ENCODE results near the gene BCS1L. TPM values are rescaled to one million over a fixed set of nuclear protein-coding genes. Genes with fewer than 3 reads are reported as not detected.

The BCS1L gene
- total and polyA plus RNA-seq, 5 experiments from 2014 or later = 15.4 to 57.2 (median 21.0) TPM

DNA sequence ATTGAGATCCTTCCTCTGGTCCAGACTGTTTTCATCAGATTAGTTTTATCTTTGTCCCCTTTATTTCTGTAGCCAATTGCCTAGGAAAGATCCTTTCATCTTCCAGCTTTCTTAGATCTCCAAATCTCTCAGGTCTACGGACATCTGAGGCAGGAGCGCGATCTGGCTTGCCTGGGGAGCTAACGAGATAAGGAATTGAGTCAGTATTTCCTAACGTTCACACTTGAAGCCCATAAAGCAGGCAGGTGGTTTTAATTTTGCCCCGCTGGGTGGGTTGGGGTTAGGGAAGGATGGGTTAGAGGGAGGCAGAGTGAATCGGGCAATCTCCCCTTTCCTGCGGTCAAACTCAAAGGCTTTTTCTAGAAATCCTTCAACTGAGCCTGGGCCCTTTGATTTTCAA lies 50.4 kb downstream of the BCS1L start:
- peak overlapping the region in 1 of 10 donors; percentile 41 for H3K27ac Mint-ChIP-seq

DNA sequence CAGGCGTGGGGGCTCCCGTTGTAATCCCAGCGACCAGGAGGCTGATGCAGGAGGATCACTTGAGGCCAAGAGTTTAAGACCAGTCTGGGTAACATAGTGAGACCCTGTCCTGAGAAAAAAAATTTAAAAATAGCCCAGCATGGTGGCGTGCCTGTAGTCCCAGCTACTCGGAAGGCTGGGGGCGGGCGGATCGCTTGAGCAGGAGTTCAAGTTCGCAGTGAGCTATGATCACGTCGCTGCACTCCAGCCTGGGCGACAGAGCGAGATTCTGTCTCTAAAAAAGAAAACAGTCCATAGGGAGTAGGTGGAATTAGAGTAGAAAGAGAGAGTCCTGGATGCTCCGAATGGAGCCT lies 50.8 kb downstream of the BCS1L start:
- no peak for DNase-seq
- H3K4me1 Mint-ChIP-seq = peaks cover 10 to 23% (median 22%) of the 10 kb centered on the region in 4 donors
- no peaks in the 10 kb centered on the region for H3K9me3 Mint-ChIP-seq
- POLR2A ChIA-PET = interaction anchor here (0.7 to 2.3 kb wide), 11 partner anchors 12 to 676 kb away, joined by 3 to 7 read pairs (median 3); partner anchors contain the start of genes CNPPD1, CTDSP1, RNF25 and STK36
- no peak for ATAC-seq
- H3K36me3 Mint-ChIP-seq = no peaks in the 10 kb centered on the region
- peaks cover 0 to 7% (median 1%) of the 10 kb centered on the region in 5 donors for H3K27me3 Mint-ChIP-seq
- peak overlapping the region in 7 of 10 donors; percentile 47 to 94 (median 87) for H3K27ac Mint-ChIP-seq
- H3K4me3 Mint-ChIP-seq = peak overlapping the region; percentile 93 to 99 (median 96)

More for the DNA sequence above, 50.4 kb downstream of the BCS1L start:
- Mint-ChIP-seq H3K27me3 (peaks cover 0 to 7% (median 1%) of the 10 kb centered on the region in 5 donors), H3K4me1 (peaks cover 8 to 22% (median 20%) of the 10 kb centered on the region in 4 donors), H3K36me3 (no peaks in the 10 kb centered on the region), H3K4me3 (peak overlapping the region; percentile 7 to 99 (median 96)), H3K9me3 (no peaks in the 10 kb centered on the region)
- POLR2A ChIA-PET = interaction anchor here (0.7 to 2.3 kb wide), 9 partner anchors 35 to 677 kb away, joined by 3 to 7 read pairs (median 3); partner anchors contain the start of genes CNPPD1, CTDSP1, RNF25 and STK36
- ATAC-seq = no peak
- no peak for DNase-seq

DNA sequence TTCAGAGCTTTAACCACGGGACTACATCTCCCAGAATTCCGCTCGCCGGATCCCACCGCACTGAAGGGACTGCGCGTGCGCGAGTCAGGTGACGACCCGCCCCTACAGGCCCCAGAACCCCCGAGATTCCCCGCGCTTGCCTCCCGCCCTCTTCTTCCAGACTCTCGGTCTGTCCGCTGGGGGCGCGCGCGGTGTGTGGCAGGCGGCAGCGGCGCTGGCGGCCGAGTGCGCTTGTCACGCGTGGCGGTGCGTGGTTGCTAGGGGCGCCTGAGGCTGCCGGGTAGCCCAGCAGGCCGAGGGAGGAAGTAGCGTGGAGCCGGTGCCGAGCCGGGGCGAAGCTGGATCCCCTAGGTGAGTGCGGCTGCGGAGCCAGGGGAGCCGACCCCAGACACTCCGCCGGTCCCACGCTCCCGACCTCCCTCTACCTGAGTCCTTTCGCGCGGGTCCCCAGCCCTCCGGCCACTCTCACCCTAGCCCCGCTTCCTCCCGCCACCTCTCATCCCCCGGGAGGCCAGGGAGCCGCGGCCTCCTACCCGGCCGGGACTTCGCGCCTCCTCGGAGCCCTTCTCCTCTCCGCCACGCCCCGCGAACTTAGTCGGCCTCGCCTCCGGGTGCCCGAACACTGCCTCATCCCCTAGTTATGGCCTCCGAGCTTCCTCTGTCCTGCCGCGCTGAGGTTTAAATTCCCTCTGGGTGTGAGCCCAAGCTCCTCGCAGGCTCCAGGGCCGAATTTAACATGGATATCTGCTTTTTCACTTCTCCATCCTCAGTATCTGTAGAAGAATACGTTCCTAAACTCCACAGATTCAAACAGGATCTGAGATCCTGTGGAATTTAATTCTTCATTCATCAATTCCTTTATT lies 51.4 kb downstream of the BCS1L start, which contains the start of gene TTLL4:
Gene TTLL4 (plus strand): TSS at position 149 of the 863 bp plus-strand sequence. CDS start 26,842 bp downstream, outside the sequence.
- Mint-ChIP-seq H3K27ac (peak within 1 kb of the TSS; percentile 65 to 96 (median 92)), H3K36me3 (peaks cover 0 to 3% (median 3%) of the 10 kb centered on the region in 3 donors), H3K4me3 (peak within 1 kb of the TSS; percentile 93 to 99 (median 96)), H3K9me3 (no peaks in the 10 kb centered on the region), H3K27me3 (peaks cover 0 to 7% (median under 1%) of the 10 kb centered on the region in 5 donors), H3K4me1 (peaks cover 10 to 23% (median 23%) of the 10 kb centered on the region in 4 donors)
- DNase-seq (peak; percentile 95 to 100 (median 99)), ATAC-seq (peak; percentile 95 to 97)
- POLR2A ChIA-PET = interaction anchor here (0.7 to 2.3 kb wide), 13 partner anchors 12 to 676 kb away, joined by 3 to 7 read pairs (median 3); partner anchors contain the start of genes BCS1L, CNPPD1, CTDSP1 and RNF25

DNA sequence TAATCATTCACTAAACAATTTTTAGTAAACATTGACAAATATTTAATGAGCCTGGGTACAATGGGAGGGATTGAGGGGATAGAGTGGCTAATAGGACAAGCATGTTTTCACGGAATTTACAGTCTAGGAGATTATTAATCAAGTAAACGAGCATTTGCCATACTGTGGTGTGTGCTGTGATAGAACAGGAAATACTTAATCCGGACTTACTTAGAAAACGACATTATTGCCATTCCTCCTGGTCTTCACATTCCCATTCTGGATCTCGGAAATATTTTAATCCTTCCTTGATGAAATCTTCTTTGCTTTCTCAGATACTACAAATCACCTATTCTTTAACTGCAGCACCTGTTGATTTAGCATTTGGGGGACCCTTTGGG lies 52.1 kb downstream of the BCS1L start:
- H3K4me3 Mint-ChIP-seq = peak overlapping the region; percentile 93 to 99 (median 96)
- H3K9me3 Mint-ChIP-seq = no peaks in the 10 kb centered on the region
- POLR2A ChIA-PET = interaction anchor here (0.8 to 2.3 kb wide), 6 partner anchors 37 to 465 kb away, joined by 3 to 6 read pairs (median 4); partner anchors contain the start of genes BCS1L, CNPPD1 and ZNF142
- peak overlapping the region; percentile 65 to 96 (median 92) for H3K27ac Mint-ChIP-seq
- peaks cover 0 to 4% (median 0%) of the 10 kb centered on the region in 5 donors for H3K27me3 Mint-ChIP-seq
- peaks cover 0 to 9% (median 6%) of the 10 kb centered on the region in 3 donors for H3K36me3 Mint-ChIP-seq
- DNase-seq = peak in 1 of 10 donors; percentile 3
- H3K4me1 Mint-ChIP-seq = peaks cover 10 to 23% (median 23%) of the 10 kb centered on the region in 4 donors
- no peak for ATAC-seq

Other genes with a start within 250 kb of the BCS1L start
- gene VIL1, start 240.6 kb upstream of the BCS1L start, total RNA-seq = not detected
- gene VIL1, start 240.6 kb upstream of the BCS1L start, polyA plus RNA-seq = under 1 TPM in 2 of 3 donors, not detected in 1; 0.03 to 0.05 TPM
- gene USP37, start 91.3 kb upstream of the BCS1L start, total RNA-seq = 10 to 100 TPM; 19.9 to 25.2 TPM
- 10 to 100 TPM in 1 of 3 donors, 1 to 10 TPM in 2; 8.6 to 11.6 (median 9.0) TPM for gene USP37, start 91.3 kb upstream of the BCS1L start, polyA plus RNA-seq
- gene CNOT9, start 90.8 kb upstream of the BCS1L start, total RNA-seq = 10 to 100 TPM; 55.0 to 64.0 TPM
- gene CNOT9, start 90.8 kb upstream of the BCS1L start, polyA plus RNA-seq = 10 to 100 TPM; 17.5 to 19.9 (median 19.0) TPM
- 1 to 10 TPM in 1 of 2 experiments, under 1 TPM in 1; 0.58 to 1.3 TPM for gene PLCD4, start 51.8 kb upstream of the BCS1L start, total RNA-seq
- gene PLCD4, start 51.8 kb upstream of the BCS1L start, polyA plus RNA-seq = under 1 TPM; 0.13 to 0.25 (median 0.15) TPM
- gene ZNF142, start 60 bp upstream of the BCS1L start, total RNA-seq = 10 to 100 TPM; 45.0 to 48.6 TPM
- gene ZNF142, start 60 bp upstream of the BCS1L start, polyA plus RNA-seq = 10 to 100 TPM in 1 of 3 donors, 1 to 10 TPM in 2; 2.3 to 14.7 (median 5.1) TPM
- 10 to 100 TPM; 35.8 to 39.6 TPM for gene RNF25, start 12.3 kb downstream of the BCS1L start, total RNA-seq
- gene RNF25, start 12.3 kb downstream of the BCS1L start, polyA plus RNA-seq = 10 to 100 TPM; 17.3 to 25.2 (median 20.5) TPM
- gene STK36, start 12.4 kb downstream of the BCS1L start, total RNA-seq = 10 to 100 TPM; 22.4 to 22.5 TPM
- 1 to 10 TPM; 3.1 to 4.3 (median 3.6) TPM for gene STK36, start 12.4 kb downstream of the BCS1L start, polyA plus RNA-seq
- gene TTLL4, start 51.2 kb downstream of the BCS1L start, total RNA-seq = 10 to 100 TPM; 20.4 to 23.1 TPM
- 1 to 10 TPM; 2.2 to 5.4 (median 3.4) TPM for gene TTLL4, start 51.2 kb downstream of the BCS1L start, polyA plus RNA-seq
- under 1 TPM; 0.31 to 0.49 TPM for gene CYP27A1, start 122.5 kb downstream of the BCS1L start, total RNA-seq
- gene CYP27A1, start 122.5 kb downstream of the BCS1L start, polyA plus RNA-seq = under 1 TPM; 0.14 to 0.53 (median 0.27) TPM
- not detected for gene PRKAG3, start 172.1 kb downstream of the BCS1L start, total RNA-seq
- gene PRKAG3, start 172.1 kb downstream of the BCS1L start, polyA plus RNA-seq = not detected
- gene WNT6, start 200.1 kb downstream of the BCS1L start, total RNA-seq = not detected
- under 1 TPM in 1 of 3 donors, not detected in 2; 0.08 TPM for gene WNT6, start 200.1 kb downstream of the BCS1L start, polyA plus RNA-seq
- 1 to 10 TPM; 1.7 to 1.8 TPM for gene WNT10A, start 221.2 kb downstream of the BCS1L start, total RNA-seq
- gene WNT10A, start 221.2 kb downstream of the BCS1L start, polyA plus RNA-seq = 1 to 10 TPM in 2 of 3 donors, under 1 TPM in 1; 0.53 to 1.2 (median 1.1) TPM

All from naive thymus-derived CD8-positive, alpha-beta T cell (primary cell).